Panc1 (cell line): ENCODE results near the gene SHE. TPM values are rescaled to one million over a fixed set of nuclear protein-coding genes. Genes with fewer than 3 reads are reported as not detected.

Source experiments
- ATAC-seq: fragments of 200-7000 bp; cut with Tn5 transposase; 2 replicates; pipeline ENCODE4 v1.9.1; 2020; ENCODE audit warnings: mild to moderate bottlenecking, moderate library complexity
- BruUV-seq: library from RNA; stranded (reverse); fragments of 400-500 nt; replicated peaks from 2 replicates; lab custom pipeline; 2021; lab: Mats Ljungman, UMichigan
- CTCF ChIA-PET: fragments of 300-600 bp; sonication (Branson Sonifier 250); formaldehyde crosslinking; loops from one replicate; lab custom pipeline; 2022; ENCODE audit warnings: antibody characterized with exemption; lab: Charles Lee
- POLR2A ChIA-PET: fragments of 300-600 bp; sonication (Branson Sonifier 250); formaldehyde crosslinking; loops from one replicate; lab custom pipeline; 2022; ENCODE audit warnings: antibody characterized with exemption; lab: Charles Lee
- DNase-seq: peaks from one replicate; pipeline ENCODE4 v3.0.0-alpha.2; 2010; ENCODE audit warnings: low read depth, low spot score
- H3K27ac ChIP-seq: 2 replicates; pipeline ENCODE4 v1.5.1; 2011; ENCODE audit warnings: mild to moderate bottlenecking, low read length, inconsistent platforms
- H3K27me3 ChIP-seq: fragments of 200-500 bp; sonication (Bioruptor generic); 2 replicates; pipeline ENCODE4 v1.6.0; 2014; ENCODE audit warnings: low read length, inconsistent platforms; ENCODE audit not compliant: control insufficient read depth, insufficient read depth
- H3K36me3 ChIP-seq: fragments of 200-500 bp; sonication (Bioruptor generic); 2 replicates; pipeline ENCODE4 v1.5.1; 2014; ENCODE audit warnings: inconsistent platforms, mild to moderate bottlenecking, low read length, moderate library complexity; ENCODE audit not compliant: control insufficient read depth, insufficient read depth
- H3K4me1 ChIP-seq: 2 replicates; pipeline ENCODE4 v1.5.1; 2011; ENCODE audit warnings: inconsistent platforms, mild to moderate bottlenecking, low read length, moderate library complexity; ENCODE audit not compliant: control insufficient read depth, insufficient read depth
- H3K4me3 ChIP-seq, 2 experiments: 2 replicates each; pipeline ENCODE4 v1.5.1; 2011 to 2012; ENCODE audit warnings: low read depth in 2 of 2, low read length in 2 of 2, mild to moderate bottlenecking in 2 of 2, inconsistent platforms in 1 of 2, moderate library complexity in 1 of 2
- H3K9me3 ChIP-seq: fragments of 200-500 bp; sonication (Bioruptor generic); 2 replicates; pipeline ENCODE4 v1.5.1; 2014; ENCODE audit warnings: low read depth, mild to moderate bottlenecking, inconsistent platforms, low read length, moderate library complexity; ENCODE audit not compliant: control insufficient read depth, insufficient read depth
- CTCF ChIP-seq: fragments of 450-650 bp; IDR thresholded peaks from 2 replicates; pipeline ENCODE4 v1.5.1; 2017; ENCODE audit warnings: mild to moderate bottlenecking
- POLR2AphosphoS5 ChIP-seq: IDR thresholded peaks from 2 replicates; pipeline ENCODE4 v1.6.1; 2012; ENCODE audit warnings: mild to moderate bottlenecking, low read depth, low read length, moderate library complexity
- REST ChIP-seq, 2 experiments: IDR thresholded peaks; 2 replicates each; pipeline ENCODE4 v1.6.1; 2011 to 2012; ENCODE audit warnings: low read depth in 2 of 2, control low read depth in 1 of 2, low read length in 1 of 2, mild to moderate bottlenecking in 1 of 2, moderate library complexity in 1 of 2; ENCODE audit not compliant: insufficient read depth in 1 of 2
- SIN3A ChIP-seq: IDR thresholded peaks from 2 replicates; pipeline ENCODE4 v1.6.1; 2012; ENCODE audit warnings: low read depth, mild to moderate bottlenecking, low read length, moderate library complexity, borderline replicate concordance; ENCODE audit not compliant: insufficient read depth
- TCF7L2 ChIP-seq: IDR thresholded peaks from 2 replicates; pipeline ENCODE4 v1.6.1; 2011; ENCODE audit warnings: mild to moderate bottlenecking, low read depth, low read length, inconsistent platforms
- in situ Hi-C: cut with HindIII; loops from 2 replicates; pipeline ENCODE4 v1.10.0; 2016; ENCODE audit warnings: low sequenced_read_pairs, low pct_unique_long_range_greater_than_20kb
- intact Hi-C: fragments of 100-400 bp; cut with micrococcal nuclease; formaldehyde crosslinking; loops from one replicate; pipeline ENCODE4 v1.10.0; 2022; ENCODE audit not compliant: unreplicated experiment
- total RNA-seq: library from RNA; stranded (reverse); gene quantifications from one replicate; pipeline ENCODE4 v1.2.1, GENCODE V29; 2021; ENCODE audit not compliant: unreplicated experiment

The SHE gene
- total RNA-seq, 1 experiment from 2014 or later = 0.03 TPM

GRCh38 chr1:154485910-154486496 is 16.2 kb downstream of the SHE start:
- POLR2A ChIA-PET = no interaction called here
- TF ChIP-seq CTCF = no peak
- no peak for TF ChIP-seq POLR2AphosphoS5
- no peak for TF ChIP-seq SIN3A
- no peak for TF ChIP-seq TCF7L2
- no peak for TF ChIP-seq REST (IDR thresholded peaks at IDR 0.05; ENCODE audit: insufficient read depth in 1 of 2, low read depth in 2 of 2, low read length in 1 of 2)

GRCh38 chr1:154485106-154485505 is 17.1 kb downstream of the SHE start:
- Histone ChIP-seq H3K27me3 (peaks cover 5% of the 10 kb centered on the region; the same call in 1 of the 2 replicates), H3K4me1 (no peaks in the 10 kb centered on the region), H3K4me3 (no peak overlapping the region), H3K27ac (no peak overlapping the region), H3K36me3 (no peaks in the 10 kb centered on the region), H3K9me3 (no peaks in the 10 kb centered on the region)
- ATAC-seq = no peak
- in situ Hi-C loops = no loop called here
- POLR2A ChIA-PET = no interaction called here
- intact Hi-C loops = no loop called here
- DNase-seq = no peak
- CTCF ChIA-PET = interaction anchor here (0.6 to 1.2 kb wide), 2 partner anchors 62 to 275 kb away, joined by 3 read pairs; no protein-coding TSS in a partner anchor
- no TSS peak for BruUV-seq
- no peak for TF ChIP-seq REST (IDR thresholded peaks at IDR 0.05; ENCODE audit: insufficient read depth in 1 of 2, low read depth in 2 of 2, low read length in 1 of 2)
- no peak for TF ChIP-seq TCF7L2
- TF ChIP-seq CTCF = no peak
- TF ChIP-seq SIN3A = no peak
- TF ChIP-seq POLR2AphosphoS5 = no peak

More at GRCh38 chr1:154485910-154486496, 16.2 kb downstream of the SHE start:
- H3K36me3 ChIP-seq = no peaks in the 10 kb centered on the region
- intact Hi-C loops = no loop called here
- no peak overlapping the region for H3K4me3 ChIP-seq
- CTCF ChIA-PET = no interaction called here
- in situ Hi-C loops = no loop called here
- no peaks in the 10 kb centered on the region for H3K4me1 ChIP-seq
- no peaks in the 10 kb centered on the region for H3K9me3 ChIP-seq
- no peak overlapping the region for H3K27ac ChIP-seq
- ATAC-seq (no peak), DNase-seq (no peak)
- peaks cover 10% of the 10 kb centered on the region; the same call in 1 of the 2 replicates for H3K27me3 ChIP-seq
- BruUV-seq = no TSS peak
